Endothelial cell of umbilical vein (primary cell): Measurements from ENCODE around the gene SLC26A4. TPM values are rescaled to one million over a fixed set of nuclear protein-coding genes. Genes with fewer than 3 reads are reported as not detected.

Experiments used
- BruUV-seq: library from RNA; stranded (reverse); fragments of 400-500 nt; replicated peaks from 2 replicates; lab custom pipeline; 2021; lab: Mats Ljungman, UMichigan
- CTCF ChIA-PET: fragments of 300-600, 350-600 bp; sonication (Branson Sonifier 250); formaldehyde crosslinking; loops from one replicate; lab custom pipeline; 2021; ENCODE audit warnings: antibody characterized with exemption, inconsistent platforms; lab: Charles Lee
- POLR2A ChIA-PET: fragments of 300-600, 350-600 bp; sonication (Branson Sonifier 250); formaldehyde crosslinking; loops from one replicate; lab custom pipeline; 2021; ENCODE audit warnings: antibody characterized with exemption, inconsistent platforms; lab: Charles Lee
- DNase-seq: peaks from one replicate; pipeline ENCODE4 v3.0.0-alpha.2; 2011; ENCODE audit warnings: low read depth, low spot score
- FAIRE-seq: peaks from 2 replicates; lab custom pipeline; 2011; peaks lifted over from hg19 to GRCh38; lab: Jason Lieb, UNC
- H2AFZ ChIP-seq: 2 replicates; pipeline ENCODE4 v1.6.0; 2012; ENCODE audit warnings: low read depth, low read length, control low read depth, inconsistent platforms
- H3K27ac ChIP-seq: 2 replicates; pipeline ENCODE4 v1.5.1; 2011; ENCODE audit warnings: low read depth, mild to moderate bottlenecking, control low read depth, low read length, moderate library complexity; ENCODE audit not compliant: insufficient read depth
- H3K27me3 ChIP-seq, 2 experiments: 2 replicates each; pipeline versions ENCODE4 v1.6.0 to v1.6.1; 2011; ENCODE audit warnings: low read length in 2 of 2, mixed read lengths in 1 of 2; ENCODE audit not compliant: control insufficient read depth in 2 of 2, insufficient read depth in 2 of 2
- H3K36me3 ChIP-seq, 2 experiments: 2 replicates in 1 of 2; 3 replicates in 1 of 2; pipeline ENCODE4 v1.5.1; 2011; ENCODE audit warnings: low read length in 2 of 2, mild to moderate bottlenecking in 1 of 2, moderate library complexity in 1 of 2; ENCODE audit not compliant: control insufficient read depth in 2 of 2, insufficient read depth in 2 of 2; ENCODE audit errors: extremely low read depth in 1 of 2
- H3K4me1 ChIP-seq: 3 replicates; pipeline ENCODE4 v1.5.1; 2011; ENCODE audit warnings: mild to moderate bottlenecking, low read length; ENCODE audit not compliant: control insufficient read depth, insufficient read depth; ENCODE audit errors: extremely low read depth
- H3K4me2 ChIP-seq: 2 replicates; pipeline ENCODE4 v1.6.1; 2011; ENCODE audit warnings: low read length, control low read depth, mixed read lengths; ENCODE audit not compliant: insufficient read depth
- H3K4me3 ChIP-seq, 3 experiments: fragments of 200-600 bp in 1 of 3; sonication (generic), shearing (Covaris generic) in 1 of 3; replicated peaks in 1 of 3; 2 replicates each; pipeline ENCODE4 v1.5.1; 2011 to 2016; ENCODE audit warnings: control low read depth in 3 of 3, low read length in 3 of 3, mild to moderate bottlenecking in 2 of 3, inconsistent platforms in 1 of 3, low read depth in 1 of 3, moderate library complexity in 1 of 3; ENCODE audit not compliant: insufficient read depth in 1 of 3
- H3K79me2 ChIP-seq: 2 replicates; pipeline ENCODE4 v1.6.0; 2012; ENCODE audit warnings: low read length, inconsistent platforms; ENCODE audit not compliant: control insufficient read depth, insufficient read depth
- H3K9ac ChIP-seq: replicated peaks from 2 replicates; pipeline ENCODE3; 2011; ENCODE audit warnings: low read length, control low read depth; ENCODE audit not compliant: insufficient read depth; ENCODE audit errors: extremely low read depth
- H3K9me1 ChIP-seq: replicated peaks from 3 replicates; pipeline ENCODE4 v1.6.0; 2011; ENCODE audit warnings: mild to moderate bottlenecking, low read length; ENCODE audit not compliant: control insufficient read depth, insufficient read depth; ENCODE audit errors: extremely low read depth
- H3K9me3 ChIP-seq: replicated peaks from 2 replicates; pipeline ENCODE4 v1.5.1; 2012; ENCODE audit warnings: low read length, inconsistent platforms; ENCODE audit not compliant: control insufficient read depth, insufficient read depth
- H4K20me1 ChIP-seq: replicated peaks from 2 replicates; pipeline ENCODE3; 2011; ENCODE audit warnings: mild to moderate bottlenecking, low read length; ENCODE audit not compliant: control insufficient read depth, insufficient read depth; ENCODE audit errors: extremely low read depth
- EZH2 ChIP-seq: IDR thresholded peaks from 2 replicates; pipeline ENCODE4 v1.6.1; 2012; ENCODE audit warnings: borderline replicate concordance, low read depth, mild to moderate bottlenecking, moderate library complexity, low read length, inconsistent platforms; ENCODE audit not compliant: severe bottlenecking
- FOS ChIP-seq: IDR thresholded peaks from 2 replicates; pipeline ENCODE4 v1.6.1; 2011; ENCODE audit warnings: mild to moderate bottlenecking, low read length, moderate library complexity, borderline replicate concordance; ENCODE audit not compliant: insufficient read depth
- GATA2 ChIP-seq: IDR thresholded peaks from 2 replicates; pipeline ENCODE4 v1.7.0; 2011; ENCODE audit warnings: low read depth, mild to moderate bottlenecking, moderate library complexity, mixed read lengths, low read length; ENCODE audit not compliant: insufficient read length, insufficient read depth
- JUN ChIP-seq: IDR thresholded peaks from 2 replicates; pipeline ENCODE4 v1.6.1; 2011; ENCODE audit warnings: borderline replicate concordance, low read depth; ENCODE audit not compliant: insufficient read length, insufficient read depth
- MYC ChIP-seq: IDR thresholded peaks from one replicate; pipeline ENCODE4 v1.6.1; 2011; ENCODE audit warnings: mild to moderate bottlenecking, low read depth, low read length
- POLR2A ChIP-seq: IDR thresholded peaks from 2 replicates; pipeline ENCODE4 v1.6.1; 2012; ENCODE audit warnings: low read depth, mild to moderate bottlenecking, control low read depth, low read length
- POLR2AphosphoS5 ChIP-seq: IDR thresholded peaks from 2 replicates; pipeline ENCODE4 v1.6.1; 2012; ENCODE audit warnings: low read depth, mild to moderate bottlenecking, control low read depth, low read length, moderate library complexity; ENCODE audit not compliant: insufficient read depth
- dilution Hi-C: fragments of 300-500 bp; cut with MboI; formaldehyde crosslinking; loops from one replicate; pipeline ENCODE4 v1.15.0; 2019; ENCODE audit warnings: low sequenced_read_pairs; ENCODE audit not compliant: extremely low pct_ligation_motif_present
- intact Hi-C: fragments of 100-400 bp; cut with micrococcal nuclease; formaldehyde crosslinking; loops from one replicate; pipeline ENCODE4 v1.10.0; 2022
- polyA plus RNA-seq, 4 experiments: library from polyadenylated mRNA; depleted of rRNA in 3 of 4; stranded (reverse) in 3 of 4; unstranded in 1 of 4; fragments of >200 nt; gene quantifications; 2 replicates each; pipeline versions ENCODE4 v1.2.1 to v1.2.3, GENCODE V29; 2011 to 2012; ENCODE audit warnings: missing spikeins in 1 of 4
- total RNA-seq: library from RNA; stranded (reverse); gene quantifications from 2 replicates; pipeline ENCODE4 v1.2.3, GENCODE V29; 2021
- TF ChIP-seq, protein P1 (sequence below), 2 donors: IDR thresholded peaks; 1 replicate in 1 of 2; 2 replicates in 1 of 2; pipeline ENCODE4 v1.5.1; 2011; ENCODE audit warnings: low read length in 2 of 2, mild to moderate bottlenecking in 2 of 2, moderate library complexity in 2 of 2, control low read depth in 1 of 2, inconsistent platforms in 1 of 2, low read depth in 1 of 2; ENCODE audit not compliant: insufficient read depth in 1 of 2; ENCODE audit errors: extremely low read depth in 1 of 2
- TF ChIP-seq, protein P2 (sequence below): IDR thresholded peaks from 2 replicates; pipeline ENCODE4 v1.6.1; 2011; ENCODE audit not compliant: insufficient read depth, insufficient read length

SLC26A4 gene
- total and polyA plus RNA-seq, 2 donors (not counting 3 experiments of a cell fraction or from before 2014, with no cell fraction given), result 0.77 to 0.79 TPM

DNA sequence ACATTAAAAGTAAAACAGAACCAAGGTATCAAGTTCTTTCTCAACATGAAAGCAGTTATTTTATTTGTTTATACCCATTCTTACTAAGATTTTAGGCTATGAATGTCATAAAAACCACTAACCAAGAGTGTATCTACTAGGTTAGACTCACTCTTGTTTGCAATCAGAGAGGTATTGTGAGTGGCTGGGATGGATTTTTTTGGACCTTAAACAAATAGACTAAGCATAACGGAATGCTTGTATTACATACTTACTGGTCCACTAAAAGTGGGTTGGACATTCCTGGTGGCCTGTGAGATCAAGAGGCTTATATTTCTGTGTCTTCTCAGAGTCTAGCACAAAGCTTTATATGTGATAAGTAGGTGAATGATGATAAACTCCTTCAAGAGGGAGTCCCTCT is 50.7 kb downstream of the SLC26A4 start:
- no peak overlapping the region for H3K27ac ChIP-seq
- no peak for DNase-seq
- CTCF ChIA-PET, result interaction anchor here (1.3 to 3.2 kb wide), 3 partner anchors 10 to 168 kb away, joined by 5 to 11 read pairs (median 6); no protein-coding TSS in a partner anchor
- BruUV-seq, result no TSS peak
- POLR2A ChIA-PET, result no interaction called here
- no peaks in the 10 kb centered on the region for H3K36me3 ChIP-seq
- H3K79me2 ChIP-seq, result no peaks in the 10 kb centered on the region
- intact Hi-C loops (no loop called here), dilution Hi-C loops (no loop called here)
- no peaks in the 10 kb centered on the region for H3K27me3 ChIP-seq
- FAIRE-seq, result no peak
- TF ChIP-seq GATA2 (no peak), POLR2AphosphoS5 (no peak)
- TF ChIP-seq, protein P1, sequence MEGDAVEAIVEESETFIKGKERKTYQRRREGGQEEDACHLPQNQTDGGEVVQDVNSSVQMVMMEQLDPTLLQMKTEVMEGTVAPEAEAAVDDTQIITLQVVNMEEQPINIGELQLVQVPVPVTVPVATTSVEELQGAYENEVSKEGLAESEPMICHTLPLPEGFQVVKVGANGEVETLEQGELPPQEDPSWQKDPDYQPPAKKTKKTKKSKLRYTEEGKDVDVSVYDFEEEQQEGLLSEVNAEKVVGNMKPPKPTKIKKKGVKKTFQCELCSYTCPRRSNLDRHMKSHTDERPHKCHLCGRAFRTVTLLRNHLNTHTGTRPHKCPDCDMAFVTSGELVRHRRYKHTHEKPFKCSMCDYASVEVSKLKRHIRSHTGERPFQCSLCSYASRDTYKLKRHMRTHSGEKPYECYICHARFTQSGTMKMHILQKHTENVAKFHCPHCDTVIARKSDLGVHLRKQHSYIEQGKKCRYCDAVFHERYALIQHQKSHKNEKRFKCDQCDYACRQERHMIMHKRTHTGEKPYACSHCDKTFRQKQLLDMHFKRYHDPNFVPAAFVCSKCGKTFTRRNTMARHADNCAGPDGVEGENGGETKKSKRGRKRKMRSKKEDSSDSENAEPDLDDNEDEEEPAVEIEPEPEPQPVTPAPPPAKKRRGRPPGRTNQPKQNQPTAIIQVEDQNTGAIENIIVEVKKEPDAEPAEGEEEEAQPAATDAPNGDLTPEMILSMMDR (IDR thresholded peaks at IDR 0.05; ENCODE audit: extremely low read depth in 1 of 2, insufficient read depth in 1 of 2, low read depth in 1 of 2, low read length in 2 of 2), result no peak
- H3K9me1 ChIP-seq, result no peaks in the 10 kb centered on the region
- no peaks in the 10 kb centered on the region for H4K20me1 ChIP-seq
- no peaks in the 10 kb centered on the region for H3K9me3 ChIP-seq
- H3K9ac ChIP-seq, result no peak overlapping the region
- no peak overlapping the region for H2AFZ ChIP-seq
- H3K4me3 ChIP-seq, result no peak overlapping the region
- H3K4me1 ChIP-seq, result no peaks in the 10 kb centered on the region
- H3K4me2 ChIP-seq, result no peak overlapping the region

DNA sequence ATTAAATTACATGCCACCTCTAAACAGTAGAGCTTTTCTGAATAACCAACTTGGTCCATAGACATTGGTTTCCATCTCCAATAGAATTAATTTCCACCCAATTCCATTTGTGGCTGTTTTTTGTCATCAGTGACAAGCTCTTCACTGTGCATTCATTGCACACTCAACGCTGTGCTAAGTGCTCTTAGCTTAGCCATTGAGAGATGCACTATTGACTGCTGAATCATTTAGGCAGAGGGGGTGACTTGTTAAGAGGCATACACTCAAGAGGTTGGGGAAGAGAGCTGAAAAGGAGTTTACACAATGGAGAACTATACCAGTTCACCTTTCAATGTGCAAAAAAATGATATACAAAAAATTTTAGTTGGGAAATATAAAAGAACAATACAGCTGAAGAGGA is 51.4 kb downstream of the SLC26A4 start:
- POLR2A ChIA-PET, result no interaction called here
- no peak overlapping the region for H3K4me2 ChIP-seq
- no peak for FAIRE-seq
- CTCF ChIA-PET, result interaction anchor here (1.1 to 3.2 kb wide), 4 partner anchors 11 to 168 kb away, joined by 3 to 11 read pairs (median 6); no protein-coding TSS in a partner anchor
- intact Hi-C loops, result no loop called here
- no peaks in the 10 kb centered on the region for H3K27me3 ChIP-seq
- no peaks in the 10 kb centered on the region for H4K20me1 ChIP-seq
- TF ChIP-seq MYC, result no peak
- TF ChIP-seq POLR2A, result no peak
- TF ChIP-seq EZH2, result no peak
- no peak for TF ChIP-seq POLR2AphosphoS5
- TF ChIP-seq, protein P1 (IDR thresholded peaks at IDR 0.05; ENCODE audit: extremely low read depth in 1 of 2, insufficient read depth in 1 of 2, low read depth in 1 of 2, low read length in 2 of 2), result no peak
- TF ChIP-seq FOS, result no peak
- TF ChIP-seq, protein P2, sequence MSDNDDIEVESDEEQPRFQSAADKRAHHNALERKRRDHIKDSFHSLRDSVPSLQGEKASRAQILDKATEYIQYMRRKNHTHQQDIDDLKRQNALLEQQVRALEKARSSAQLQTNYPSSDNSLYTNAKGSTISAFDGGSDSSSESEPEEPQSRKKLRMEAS, result no peak
- TF ChIP-seq GATA2, result no peak
- TF ChIP-seq JUN, result no peak
- DNase-seq, result no peak
- no peaks in the 10 kb centered on the region for H3K9me1 ChIP-seq
- H2AFZ ChIP-seq, result no peak overlapping the region
- no peaks in the 10 kb centered on the region for H3K36me3 ChIP-seq
- no peak overlapping the region for H3K4me3 ChIP-seq
- no peak overlapping the region for H3K27ac ChIP-seq
- no TSS peak for BruUV-seq
- dilution Hi-C loops, result no loop called here
- H3K4me1 ChIP-seq, result no peaks in the 10 kb centered on the region
- H3K9ac ChIP-seq, result no peak overlapping the region
- H3K79me2 ChIP-seq, result no peaks in the 10 kb centered on the region
- no peaks in the 10 kb centered on the region for H3K9me3 ChIP-seq
